Sigmoid colon (tissue), 4 donors: ENCODE data around the gene CDK14.

Source experiments
- CTCF ChIP-seq, 4 experiments: fragments of 450-650 bp in 3 of 4; fragments of 200-600 bp in 1 of 4; IDR thresholded peaks; one replicate each; pipeline ENCODE4 v1.5.1; 2016 to 2019; ENCODE audit warnings: antibody characterized with exemption in 4 of 4, mild to moderate bottlenecking in 3 of 4, moderate library complexity in 2 of 4
- EP300 ChIP-seq, 4 donors: sonication (generic); formaldehyde crosslinking; IDR thresholded peaks; one replicate each; pipeline ENCODE4 v1.6.1; 2017; ENCODE audit warnings: antibody characterized with exemption in 4 of 4
- POLR2A ChIP-seq, 2 donors: fragments of 450-650 bp; IDR thresholded peaks; one replicate each; pipeline ENCODE4 v1.6.1; 2016; ENCODE audit warnings: antibody characterized with exemption in 2 of 2, mild to moderate bottlenecking in 2 of 2, moderate library complexity in 2 of 2
- POLR2AphosphoS5 ChIP-seq, 4 donors: sonication (generic); formaldehyde crosslinking; IDR thresholded peaks; one replicate each; pipeline ENCODE4 v1.6.1; 2017; ENCODE audit warnings: antibody characterized with exemption in 4 of 4

- no peak for TF ChIP-seq CTCF (IDR thresholded peaks at IDR 0.05)
- no peak for TF ChIP-seq POLR2A (IDR thresholded peaks at IDR 0.05)
- no peak for TF ChIP-seq EP300 (IDR thresholded peaks at IDR 0.05)
- TF ChIP-seq POLR2AphosphoS5 (IDR thresholded peaks at IDR 0.05), result no peak
Measured at GRCh38 chr7:91088691-91089090, 492.6 kb downstream of the CDK14 start.
